OCI-LY7 (cell line): ENCODE measurements around the gene VPS72.

Experiments used
- EZH2phosphoT487 ChIP-seq: fragments of 200-600 bp; sonication (generic); IDR thresholded peaks from 2 replicates; pipeline ENCODE4 v1.6.1; 2018; ENCODE audit warnings: low read depth, borderline replicate concordance, mild to moderate bottlenecking, mixed run types, antibody characterized with exemption, low read length, moderate library complexity, mixed read lengths
- TF ChIP-seq, protein P1 (sequence below): fragments of 200-600 bp; sonication (generic); conservative IDR thresholded peaks from 2 replicates; pipeline ENCODE4 v1.5.1; 2014; ENCODE audit warnings: mild to moderate bottlenecking, antibody characterized with exemption, low read length, moderate library complexity, mixed read lengths

DNA sequence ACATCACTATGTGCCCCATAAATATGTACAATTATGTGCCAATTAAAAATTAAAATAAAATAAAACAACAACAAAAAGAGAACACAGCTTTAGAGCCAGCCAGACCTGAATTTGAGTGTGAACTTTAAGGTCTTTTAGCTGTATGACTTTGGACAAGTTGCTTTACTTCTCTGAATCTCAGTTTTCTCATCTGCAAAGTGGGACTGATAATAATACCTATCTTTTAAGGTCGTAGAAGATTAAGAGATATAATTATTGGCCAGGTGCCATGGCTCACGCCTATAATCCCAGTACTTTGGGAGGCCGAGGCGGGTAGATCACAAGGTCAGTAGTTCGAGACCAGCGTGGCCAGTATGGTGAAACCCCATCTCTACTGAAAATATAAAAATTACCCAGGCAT is 3.3 kb upstream of the VPS72 start:
- TF ChIP-seq, protein P1, sequence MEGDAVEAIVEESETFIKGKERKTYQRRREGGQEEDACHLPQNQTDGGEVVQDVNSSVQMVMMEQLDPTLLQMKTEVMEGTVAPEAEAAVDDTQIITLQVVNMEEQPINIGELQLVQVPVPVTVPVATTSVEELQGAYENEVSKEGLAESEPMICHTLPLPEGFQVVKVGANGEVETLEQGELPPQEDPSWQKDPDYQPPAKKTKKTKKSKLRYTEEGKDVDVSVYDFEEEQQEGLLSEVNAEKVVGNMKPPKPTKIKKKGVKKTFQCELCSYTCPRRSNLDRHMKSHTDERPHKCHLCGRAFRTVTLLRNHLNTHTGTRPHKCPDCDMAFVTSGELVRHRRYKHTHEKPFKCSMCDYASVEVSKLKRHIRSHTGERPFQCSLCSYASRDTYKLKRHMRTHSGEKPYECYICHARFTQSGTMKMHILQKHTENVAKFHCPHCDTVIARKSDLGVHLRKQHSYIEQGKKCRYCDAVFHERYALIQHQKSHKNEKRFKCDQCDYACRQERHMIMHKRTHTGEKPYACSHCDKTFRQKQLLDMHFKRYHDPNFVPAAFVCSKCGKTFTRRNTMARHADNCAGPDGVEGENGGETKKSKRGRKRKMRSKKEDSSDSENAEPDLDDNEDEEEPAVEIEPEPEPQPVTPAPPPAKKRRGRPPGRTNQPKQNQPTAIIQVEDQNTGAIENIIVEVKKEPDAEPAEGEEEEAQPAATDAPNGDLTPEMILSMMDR: no peak
- TF ChIP-seq EZH2phosphoT487: no peak
